ENCODE results near the gene AUH. TPM values are rescaled to one million over a fixed set of nuclear protein-coding genes. Genes with fewer than 3 reads are reported as not detected.

Gene AUH
- total and polyA plus RNA-seq, 12 donors: 16.3 to 56.3 (median 44.2) TPM

- H3K4me1 ChIP-seq: peaks cover 0 to 26% (median 10%) of the 10 kb centered on the region in 9 donors
- WGBS, 2 donors: 45 to 66% methylated on average over 12 of the region's 12 CpGs
- peaks cover 0 to 46% (median 4%) of the 10 kb centered on the region in 9 donors for H3K36me3 ChIP-seq
- H3K4me3 ChIP-seq: no peak overlapping the region
- TF ChIP-seq CTCF (IDR thresholded peaks at IDR 0.05): no peak
- H3K9me3 ChIP-seq: no peaks in the 10 kb centered on the region
- intact Hi-C loops (cut with DNase I): no loop called here
- peak overlapping the region in 6 of 10 donors; percentile 5 to 49 (median 22) for H3K27ac ChIP-seq
- DNase-seq (no peak), ATAC-seq (peak in 5 of 8 donors; percentile 46 to 79 (median 68))
- no peaks in the 10 kb centered on the region for H3K27me3 ChIP-seq
Observed at GRCh38 chr9:91220491-91221135, 141.1 kb downstream of the AUH start.

GRCh38 chr9:91220021-91220420 is 141.7 kb downstream of the AUH start:
- H3K9me3 ChIP-seq: no peaks in the 10 kb centered on the region
- no peak for ATAC-seq
- WGBS, 2 donors: 94 to 95% methylated on average over 4 of the region's 4 CpGs
- TF ChIP-seq CTCF (IDR thresholded peaks at IDR 0.05): no peak
- no peak overlapping the region for H3K4me3 ChIP-seq
- intact Hi-C loops (cut with DNase I): no loop called here
- no peaks in the 10 kb centered on the region for H3K27me3 ChIP-seq
- DNase-seq: no peak
- peaks cover 0 to 26% (median 8%) of the 10 kb centered on the region in 9 donors for H3K4me1 ChIP-seq
- peak overlapping the region in 1 of 10 donors; percentile 31 for H3K27ac ChIP-seq
- H3K36me3 ChIP-seq: peaks cover 0 to 47% (median 4%) of the 10 kb centered on the region in 9 donors

GRCh38 chr9:91219557-91219956 is 142.2 kb downstream of the AUH start:
- no peak for ATAC-seq
- Histone ChIP-seq H3K27me3 (no peaks in the 10 kb centered on the region), H3K4me1 (peaks cover 0 to 26% (median 8%) of the 10 kb centered on the region in 9 donors), H3K27ac (no peak overlapping the region), H3K9me3 (no peaks in the 10 kb centered on the region), H3K4me3 (no peak overlapping the region), H3K36me3 (peaks cover 0 to 47% (median 4%) of the 10 kb centered on the region in 9 donors)
- 67 to 81% methylated on average over 1 of the region's 1 CpG for WGBS, 2 donors
- intact Hi-C loops (cut with DNase I): no loop called here
- no peak for DNase-seq
- no peak for TF ChIP-seq CTCF (IDR thresholded peaks at IDR 0.05)

- intact Hi-C loops (cut with DNase I): no loop called here
- H3K9me3 ChIP-seq: no peaks in the 10 kb centered on the region
- peaks cover 0 to 64% (median 4%) of the 10 kb centered on the region in 9 donors for H3K36me3 ChIP-seq
- peaks cover 0 to 24% (median 8%) of the 10 kb centered on the region in 9 donors for H3K4me1 ChIP-seq
- ATAC-seq: no peak
- H3K27ac ChIP-seq: no peak overlapping the region
- H3K4me3 ChIP-seq: no peak overlapping the region
- TF ChIP-seq CTCF (IDR thresholded peaks at IDR 0.05): no peak
- WGBS, 2 donors: 92 to 97% methylated on average over 1 of the region's 1 CpG
- H3K27me3 ChIP-seq: no peaks in the 10 kb centered on the region
- no peak for DNase-seq
Observed at GRCh38 chr9:91217388-91217787, 144.3 kb downstream of the AUH start.

All from heart right ventricle (tissue), 16 donors.